ENCODE measurements around the gene GPD2.
A peak's percentile ranks its signal among the peaks of the same experiment; 100 is the strongest.

The GPD2 gene

GRCh38 chr2:156435718-156436496 lies at the start of gene GPD2:
TSS of gene GPD2 (plus strand) at chr2:156436379. CDS start at chr2:156476106, 39,727 bp downstream.
- peak; percentile 84 for DNase-seq

DNA sequence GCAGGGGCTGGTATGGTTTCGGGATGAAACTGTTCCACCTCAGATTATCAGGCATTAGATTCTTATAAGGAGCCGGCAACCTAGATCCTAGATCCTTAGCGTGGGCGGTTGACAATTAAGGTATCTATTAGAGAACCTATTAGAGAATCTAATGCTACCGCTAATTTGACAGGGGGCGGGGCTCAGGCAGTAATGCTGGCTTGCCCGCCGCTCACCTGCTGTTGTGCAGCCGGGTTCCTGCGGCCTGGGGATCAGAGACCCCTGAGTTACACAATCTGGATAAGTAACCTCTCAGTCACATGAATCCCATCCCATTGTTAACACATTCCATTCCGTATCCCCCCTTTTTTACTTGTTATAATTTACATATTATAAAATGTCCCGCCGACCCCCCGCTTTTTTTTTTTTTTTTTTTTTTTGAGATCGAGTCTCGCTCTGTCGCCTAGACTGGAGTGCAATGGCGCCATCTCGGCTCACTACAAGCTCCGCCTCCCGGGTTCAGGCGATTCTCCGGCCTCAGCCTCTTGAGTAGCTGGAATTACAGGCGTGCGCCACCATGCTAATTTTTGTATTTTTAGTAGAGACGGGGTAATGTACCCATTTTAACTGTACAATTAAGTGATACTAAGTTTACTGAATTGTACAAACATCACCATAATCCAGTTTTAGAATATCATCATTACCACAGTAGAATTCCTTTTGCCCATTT lies 42.0 kb upstream of the GPD2 start:
- no peak for DNase-seq

DNA sequence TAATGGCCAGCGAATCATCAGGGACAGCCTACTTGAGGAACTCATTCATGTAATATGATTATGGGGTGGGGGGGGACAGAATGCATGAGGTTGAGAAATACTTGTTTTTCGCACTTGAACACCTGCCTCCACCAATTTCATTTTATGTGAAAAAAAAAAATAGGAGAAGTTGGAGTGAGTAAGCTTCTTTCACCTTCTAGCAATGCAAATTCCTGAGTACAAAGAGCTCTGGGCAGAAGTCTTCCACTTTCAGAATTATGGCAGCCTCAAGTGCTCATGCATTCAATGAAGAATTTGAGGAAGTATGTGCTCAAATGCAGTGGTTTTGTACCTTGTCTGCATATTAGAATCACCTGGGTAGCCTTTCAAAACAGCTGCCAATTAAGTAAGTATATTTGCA lies 40.1 kb upstream of the GPD2 start:
- no peak for DNase-seq

- no peak for DNase-seq
These were observed 39.0 kb upstream of the GPD2 start for GRCh38 chr2:156397229-156397628.

- DNase-seq: no peak
These were observed 38.0 kb upstream of the GPD2 start for GRCh38 chr2:156398176-156398575.

- no peak for DNase-seq
These were observed 36.8 kb upstream of the GPD2 start for GRCh38 chr2:156399224-156399949.

GRCh38 chr2:156399950-156400705 lies 36.1 kb upstream of the GPD2 start:
- DNase-seq: peak; percentile 52

DNA sequence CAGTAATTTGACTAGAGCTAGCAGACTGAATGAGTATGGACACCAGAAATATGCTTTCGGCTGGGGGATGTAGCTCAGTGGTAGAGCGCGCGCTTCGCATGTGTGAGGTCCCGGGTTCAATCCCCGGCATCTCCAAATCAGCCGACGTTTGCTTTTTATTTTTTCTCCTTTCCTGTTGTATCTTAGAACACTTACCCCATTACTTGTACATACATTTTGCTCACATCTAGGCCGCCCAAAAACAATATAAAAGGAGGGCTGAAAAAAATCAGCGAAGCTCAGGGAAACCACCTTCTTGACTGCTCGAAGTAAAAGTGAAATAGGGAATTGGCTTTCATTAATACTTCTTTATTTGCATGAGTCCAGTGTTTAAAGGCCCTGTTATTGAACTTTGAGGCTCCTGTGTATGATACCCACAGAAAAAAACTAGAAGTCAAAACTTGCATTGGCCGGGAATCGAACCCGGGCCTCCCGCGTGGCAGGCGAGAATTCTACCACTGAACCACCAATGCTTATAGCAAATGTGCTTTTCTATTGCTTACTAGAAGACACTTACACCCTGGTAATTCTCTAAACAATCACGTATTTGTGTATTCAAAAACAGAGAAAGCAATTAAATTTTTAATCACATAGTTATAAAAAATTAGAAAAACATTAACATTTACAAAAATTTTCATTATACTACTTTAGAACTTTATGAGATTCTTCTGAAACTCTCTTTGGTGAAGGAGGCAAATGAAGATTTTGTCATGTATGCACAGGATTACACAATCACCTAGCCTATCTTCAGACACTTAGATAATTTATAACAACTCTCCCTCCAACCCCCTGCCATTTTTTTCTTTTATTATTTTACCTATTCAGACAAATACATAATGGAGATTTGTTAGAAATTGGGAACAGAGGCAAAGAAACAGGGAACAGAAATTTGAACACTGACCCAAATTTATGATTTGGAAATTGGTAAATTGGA lies 35.2 kb upstream of the GPD2 start:
- peak; percentile 50 for DNase-seq

- no peak for DNase-seq
These were observed 34.3 kb upstream of the GPD2 start for GRCh38 chr2:156401861-156402260.

GRCh38 chr2:156405586-156405985 lies 30.6 kb upstream of the GPD2 start:
- DNase-seq: no peak

GRCh38 chr2:156411835-156412234 lies 24.3 kb upstream of the GPD2 start:
- no peak for DNase-seq

- no peak for DNase-seq
These were observed 14.3 kb upstream of the GPD2 start for GRCh38 chr2:156421851-156422250.

DNA sequence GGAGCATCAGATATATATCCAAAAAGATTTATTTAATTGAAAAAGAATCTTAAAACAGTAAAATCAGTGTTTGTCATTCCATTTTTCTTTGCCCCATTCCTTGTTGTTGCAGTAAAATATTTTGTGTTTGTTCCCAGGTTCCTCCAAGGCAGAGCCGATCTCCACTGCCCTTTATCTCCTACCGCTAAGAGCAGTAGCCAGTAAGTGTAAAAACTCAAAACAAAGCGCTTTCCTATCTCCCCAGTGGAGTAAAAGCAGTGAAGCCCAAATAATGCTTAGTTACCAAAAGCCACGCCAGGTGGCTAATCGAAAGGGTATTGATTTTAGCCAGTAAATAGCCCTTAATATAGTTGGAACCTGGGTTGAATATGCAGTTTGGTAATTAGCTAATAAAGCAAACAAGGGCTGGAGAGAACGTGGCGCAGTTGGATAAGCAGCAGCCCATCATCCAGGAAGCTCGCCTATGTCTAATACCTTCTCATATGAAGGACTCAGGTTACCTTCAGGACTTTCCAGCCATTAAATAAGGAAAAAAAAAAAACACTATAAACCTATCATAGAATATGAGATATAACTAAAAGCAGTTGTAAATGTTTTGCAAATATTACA lies 12.4 kb upstream of the GPD2 start:
- DNase-seq: no peak

GRCh38 chr2:156427074-156427473 lies 9.1 kb upstream of the GPD2 start:
- no peak for DNase-seq

- DNase-seq: no peak
These were observed 7.0 kb upstream of the GPD2 start for GRCh38 chr2:156429211-156429610.

- DNase-seq: no peak
These were observed 5.8 kb upstream of the GPD2 start for GRCh38 chr2:156430236-156430979.

DNA sequence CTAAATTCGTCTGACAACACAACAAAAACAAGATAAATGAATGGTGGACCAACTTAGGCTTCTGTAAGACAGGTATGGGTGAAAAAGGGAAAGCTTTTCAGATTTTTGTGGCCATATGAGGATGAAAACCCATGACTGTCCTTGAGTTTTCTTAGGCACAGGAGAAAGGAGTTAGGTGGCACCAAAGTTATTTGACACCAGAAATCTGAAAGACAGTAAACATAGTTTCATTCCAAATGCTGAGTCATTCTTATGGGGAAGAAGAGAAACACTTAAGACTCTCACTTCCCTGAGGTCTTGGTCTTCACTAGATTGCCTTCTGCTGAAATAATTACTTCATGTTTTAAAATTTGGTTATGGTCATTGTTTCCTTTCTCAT lies 5.2 kb upstream of the GPD2 start:
- DNase-seq: no peak

- DNase-seq: no peak
These were observed 1.5 kb upstream of the GPD2 start for GRCh38 chr2:156434461-156435291.

DNA sequence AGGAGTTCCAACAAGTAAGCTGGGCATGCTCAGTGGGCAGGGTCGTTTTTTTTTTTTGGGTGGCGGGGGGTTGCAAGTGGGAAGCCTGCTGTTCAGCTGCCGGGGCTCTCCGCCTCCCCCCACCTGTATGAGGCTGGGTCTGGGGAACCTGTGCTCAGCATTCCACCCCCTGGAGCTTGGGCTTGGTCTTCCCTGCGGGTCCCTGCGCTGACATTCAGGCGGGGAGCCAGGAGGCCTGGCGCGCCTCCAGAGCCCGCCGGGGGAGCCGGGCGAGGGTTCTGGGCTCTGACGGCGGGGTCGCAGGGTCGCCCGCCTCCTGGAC lies 822 bp upstream of the GPD2 start:
- DNase-seq: no peak

Measured in amniotic stem cell (primary cell).